Activated naive CD8-positive, alpha-beta T cell treated with anti-CD3 and anti-CD28 coated beads for 36 hours (primary cell): ENCODE data around the gene ABCB6. TPM values are rescaled to one million over a fixed set of nuclear protein-coding genes. Genes with fewer than 3 reads are reported as not detected.
A peak's percentile ranks its signal among the peaks of the same experiment; 100 is the strongest.

Source experiments
- DNase-seq: peaks from one replicate; pipeline ENCODE4 v3.0.0; 2021
- H3K27ac Mint-ChIP-seq: one replicate; pipeline ENCODE4 v1.8.0; 2022; ENCODE audit warnings: mild to moderate bottlenecking, moderate library complexity, mixed read lengths
- H3K27me3 Mint-ChIP-seq: one replicate; pipeline ENCODE4 v1.8.0; 2022; ENCODE audit warnings: mild to moderate bottlenecking, mixed read lengths
- H3K36me3 Mint-ChIP-seq: one replicate; pipeline ENCODE4 v1.8.0; 2021; ENCODE audit warnings: mild to moderate bottlenecking, mixed read lengths
- H3K4me1 Mint-ChIP-seq: one replicate; pipeline ENCODE4 v1.8.0; 2021; ENCODE audit warnings: mixed read lengths
- H3K4me3 Mint-ChIP-seq: one replicate; pipeline ENCODE4 v1.8.0; 2022; ENCODE audit warnings: mild to moderate bottlenecking, moderate library complexity, mixed read lengths
- H3K9me3 Mint-ChIP-seq: one replicate; pipeline ENCODE4 v1.8.0; 2022; ENCODE audit warnings: mixed read lengths
- total RNA-seq, 2 experiments: library from RNA; stranded (reverse); gene quantifications; one replicate each; pipeline ENCODE4 v1.2.3, GENCODE V29; 2021

Gene ABCB6
- total RNA-seq, 2 experiments from 2014 or later: 20.4 to 21.3 TPM

DNA sequence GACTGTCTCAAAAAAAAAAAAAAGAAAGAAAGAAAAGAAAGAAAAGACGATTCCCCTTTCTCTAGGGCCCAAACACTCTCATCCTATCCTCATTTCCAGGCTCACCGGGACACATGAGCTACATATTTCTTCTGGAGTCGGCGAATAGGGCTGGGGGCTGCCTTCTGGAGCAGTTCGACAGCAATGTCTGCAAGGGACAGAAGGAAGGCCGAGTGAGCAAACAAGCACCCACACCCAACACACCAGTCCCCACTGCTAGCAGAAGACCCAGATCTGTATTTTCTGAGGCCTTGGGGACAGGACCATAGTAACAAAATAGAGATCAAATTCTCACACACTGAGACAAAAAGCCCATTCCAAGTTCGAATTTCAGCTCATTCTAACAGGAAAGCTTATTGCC is 43.3 kb downstream of the ABCB6 start:
- DNase-seq: no peak
- H3K27me3 Mint-ChIP-seq: no peaks in the 10 kb centered on the region
- peaks cover 44% of the 10 kb centered on the region for H3K4me1 Mint-ChIP-seq
- peaks cover 10% of the 10 kb centered on the region for H3K36me3 Mint-ChIP-seq
- H3K9me3 Mint-ChIP-seq: no peaks in the 10 kb centered on the region
- peak overlapping the region; percentile 90 for H3K4me3 Mint-ChIP-seq
- H3K27ac Mint-ChIP-seq: peak overlapping the region; percentile 81

DNA sequence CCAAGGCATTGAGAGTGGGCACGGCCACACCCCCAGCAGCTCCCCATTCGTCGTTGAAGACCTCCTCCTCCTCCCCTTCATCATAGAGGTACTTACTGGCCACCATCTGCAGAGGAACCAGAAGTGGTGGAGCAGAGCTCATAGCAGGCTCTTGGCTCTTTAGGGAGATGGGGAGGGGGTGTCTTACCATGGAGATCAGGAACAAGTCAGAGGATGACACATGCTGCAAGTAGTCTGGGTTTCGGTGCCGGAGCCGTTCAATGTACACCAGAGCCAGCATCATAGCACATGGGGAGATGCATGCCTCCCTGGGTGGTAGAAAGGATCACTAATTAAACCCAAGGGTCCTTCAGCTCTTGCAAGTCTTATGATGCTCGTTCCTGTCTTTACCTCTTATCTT is 44.0 kb downstream of the ABCB6 start:
- DNase-seq: no peak
- Mint-ChIP-seq H3K27me3 (no peaks in the 10 kb centered on the region), H3K36me3 (peaks cover 10% of the 10 kb centered on the region), H3K4me3 (no peak overlapping the region), H3K27ac (no peak overlapping the region), H3K9me3 (no peaks in the 10 kb centered on the region), H3K4me1 (peaks cover 41% of the 10 kb centered on the region)

DNA sequence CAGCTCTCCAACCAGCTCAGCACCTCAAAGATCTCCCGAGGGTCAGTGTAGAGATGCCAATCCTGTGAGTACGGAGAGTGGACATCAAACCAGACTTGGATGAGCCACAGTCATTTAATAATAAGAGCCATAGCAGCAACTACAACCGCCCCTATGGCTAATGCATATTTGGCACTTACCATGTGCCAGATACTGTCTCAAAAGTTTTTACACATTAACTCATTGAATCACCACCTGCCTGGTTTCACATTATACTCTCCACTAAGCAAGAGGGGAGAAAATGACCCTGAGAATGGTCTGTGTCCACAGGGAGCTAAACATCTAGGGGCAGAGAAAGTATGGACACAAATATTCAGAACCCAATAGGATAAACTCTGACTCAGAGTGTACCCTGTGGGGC is 44.6 kb downstream of the ABCB6 start:
- peaks cover 10% of the 10 kb centered on the region for H3K36me3 Mint-ChIP-seq
- peak overlapping the region; percentile 58 for H3K27ac Mint-ChIP-seq
- peaks cover 36% of the 10 kb centered on the region for H3K4me1 Mint-ChIP-seq
- H3K4me3 Mint-ChIP-seq: peak overlapping the region; percentile 55
- H3K27me3 Mint-ChIP-seq: no peaks in the 10 kb centered on the region
- no peaks in the 10 kb centered on the region for H3K9me3 Mint-ChIP-seq
- DNase-seq: no peak

DNA sequence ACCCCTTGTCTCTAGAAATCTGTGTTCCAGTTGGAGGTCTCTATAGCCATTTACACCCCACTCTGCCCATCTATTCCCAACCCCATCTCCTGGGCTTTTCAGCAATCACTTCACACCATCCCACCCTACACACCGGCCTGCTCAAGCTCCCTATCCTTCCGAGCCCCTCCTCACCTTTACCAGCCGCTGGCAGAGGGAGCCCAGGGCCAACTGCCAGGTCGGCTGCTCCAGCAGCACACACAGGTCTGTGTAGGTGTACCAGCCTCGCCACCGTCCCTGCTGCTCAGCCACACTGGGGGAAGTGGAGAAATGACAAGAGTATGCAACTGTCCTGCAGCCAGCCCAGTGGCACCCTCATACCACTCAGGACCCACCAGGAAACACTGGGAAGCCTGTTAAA is 45.6 kb downstream of the ABCB6 start:
- H3K27me3 Mint-ChIP-seq: no peaks in the 10 kb centered on the region
- H3K4me3 Mint-ChIP-seq: no peak overlapping the region
- no peak overlapping the region for H3K27ac Mint-ChIP-seq
- H3K36me3 Mint-ChIP-seq: peaks cover 10% of the 10 kb centered on the region
- H3K9me3 Mint-ChIP-seq: no peaks in the 10 kb centered on the region
- H3K4me1 Mint-ChIP-seq: peaks cover 33% of the 10 kb centered on the region
- DNase-seq: no peak

DNA sequence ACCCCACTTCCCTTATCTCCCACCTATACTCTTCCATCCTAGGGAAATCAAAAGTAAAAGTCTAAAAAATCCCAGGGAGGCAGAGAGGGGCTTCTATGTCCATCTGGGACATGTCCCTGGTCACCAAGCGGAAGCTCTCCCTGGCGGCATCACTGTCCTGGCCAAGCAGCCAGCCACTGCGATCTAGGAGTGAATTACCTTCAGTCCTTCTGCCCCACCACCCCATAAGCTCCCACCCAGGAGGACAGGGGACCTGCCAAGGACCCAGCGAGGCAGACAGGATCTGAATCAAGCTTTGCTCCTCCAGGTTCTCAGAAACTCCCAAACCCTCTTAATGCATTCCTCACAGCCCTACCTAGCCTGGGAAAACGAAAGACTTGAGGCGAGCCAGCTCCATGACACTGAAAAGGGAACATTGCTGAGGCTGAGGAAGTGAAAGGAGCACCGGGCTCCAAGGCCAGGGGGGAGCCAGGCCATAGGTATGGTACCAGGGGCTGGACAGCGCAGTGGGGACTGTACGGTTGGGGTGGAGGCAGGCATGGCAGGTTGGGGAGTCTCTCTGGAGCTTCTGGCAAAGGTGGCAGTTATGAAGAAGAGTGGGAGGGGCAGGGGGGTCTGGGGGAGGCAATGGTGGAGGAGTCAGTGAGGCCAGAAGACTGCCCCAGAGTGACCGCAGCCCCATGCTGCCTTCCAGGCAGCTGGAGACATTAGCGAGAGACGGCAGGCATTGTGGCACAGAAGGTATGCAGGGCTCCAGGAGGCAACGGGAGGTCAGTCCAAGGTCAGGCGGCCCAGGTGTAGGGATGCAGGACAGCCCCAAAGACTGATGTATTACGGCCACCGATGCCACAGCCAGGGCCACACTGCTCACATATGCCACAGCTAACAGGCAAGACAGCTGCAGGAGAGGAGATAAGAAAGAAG is 46.3 kb downstream of the ABCB6 start:
- Mint-ChIP-seq H3K27me3 (no peaks in the 10 kb centered on the region), H3K9me3 (no peaks in the 10 kb centered on the region), H3K4me1 (peaks cover 31% of the 10 kb centered on the region), H3K27ac (no peak overlapping the region), H3K4me3 (no peak overlapping the region), H3K36me3 (peaks cover 10% of the 10 kb centered on the region)
- DNase-seq: no peak

DNA sequence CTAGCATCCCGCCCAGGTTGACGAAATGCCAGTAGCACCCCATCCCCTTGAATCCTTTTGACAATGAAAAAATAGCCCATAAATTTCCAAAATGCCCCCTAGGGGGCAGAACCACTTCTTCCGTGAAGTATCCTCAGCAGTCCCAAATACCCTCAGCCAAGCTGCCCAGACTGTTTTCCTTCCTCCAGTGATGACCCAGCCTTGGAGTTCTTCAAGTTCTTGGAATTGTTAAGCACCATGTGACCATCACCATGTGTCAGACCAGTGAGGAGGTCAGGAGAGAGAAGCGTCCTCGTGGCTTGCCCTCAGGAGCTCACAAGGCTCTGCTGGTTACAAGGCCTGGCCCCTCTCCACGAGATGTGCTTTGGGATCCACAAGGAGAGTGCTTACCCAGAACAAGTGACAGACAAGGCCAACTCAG is 47.5 kb downstream of the ABCB6 start:
- Mint-ChIP-seq H3K27ac (no peak overlapping the region), H3K36me3 (peaks cover 10% of the 10 kb centered on the region), H3K4me1 (peaks cover 31% of the 10 kb centered on the region), H3K9me3 (no peaks in the 10 kb centered on the region), H3K27me3 (no peaks in the 10 kb centered on the region), H3K4me3 (no peak overlapping the region)
- no peak for DNase-seq

DNA sequence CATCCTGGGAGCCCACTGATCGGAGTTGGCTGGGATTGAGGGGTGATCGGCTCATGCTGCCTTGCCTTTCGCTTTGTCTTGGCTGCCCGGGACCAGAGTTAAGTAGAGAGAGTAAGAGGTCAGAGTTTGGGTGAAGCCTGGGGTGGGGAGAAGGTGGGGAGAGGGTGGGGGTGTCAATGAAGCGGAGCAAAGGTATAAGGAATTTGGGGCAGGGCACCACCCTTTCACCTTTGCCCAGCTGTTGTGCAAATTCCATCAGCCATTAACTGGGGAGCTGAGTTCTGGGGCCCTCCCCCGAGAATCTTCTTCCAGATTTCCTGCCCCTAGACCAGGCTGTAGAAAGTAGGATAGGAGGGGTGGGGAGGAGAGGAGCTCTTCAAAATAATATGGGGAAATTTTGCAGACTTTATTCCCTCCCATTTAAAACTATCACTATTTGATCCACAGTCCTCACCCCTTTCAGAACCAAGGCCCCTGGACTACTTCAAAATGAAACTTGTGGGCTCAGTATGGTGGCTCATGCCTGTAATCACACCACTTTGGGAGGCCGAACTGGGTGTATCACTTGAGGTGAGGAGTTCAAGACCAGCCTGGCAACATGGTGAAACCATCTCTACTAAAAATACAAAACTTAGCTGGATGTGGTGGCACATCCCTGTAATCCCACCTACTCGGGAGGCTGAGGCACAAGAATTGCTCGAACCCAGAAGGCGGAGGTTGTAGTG is 48.7 kb downstream of the ABCB6 start, which contains the start of gene SLC23A3:
SLC23A3 (minus strand) TSS at position 100 of the 725 bp plus-strand sequence; CDS start at position 55, 45 bp downstream.
- DNase-seq: no peak
- no peak within 1 kb of the TSS for H3K27ac Mint-ChIP-seq
- H3K4me1 Mint-ChIP-seq: peaks cover 20% of the 10 kb centered on the region
- H3K9me3 Mint-ChIP-seq: no peaks in the 10 kb centered on the region
- H3K4me3 Mint-ChIP-seq: no peak within 1 kb of the TSS
- no peaks in the 10 kb centered on the region for H3K27me3 Mint-ChIP-seq
- H3K36me3 Mint-ChIP-seq: peaks cover 10% of the 10 kb centered on the region

DNA sequence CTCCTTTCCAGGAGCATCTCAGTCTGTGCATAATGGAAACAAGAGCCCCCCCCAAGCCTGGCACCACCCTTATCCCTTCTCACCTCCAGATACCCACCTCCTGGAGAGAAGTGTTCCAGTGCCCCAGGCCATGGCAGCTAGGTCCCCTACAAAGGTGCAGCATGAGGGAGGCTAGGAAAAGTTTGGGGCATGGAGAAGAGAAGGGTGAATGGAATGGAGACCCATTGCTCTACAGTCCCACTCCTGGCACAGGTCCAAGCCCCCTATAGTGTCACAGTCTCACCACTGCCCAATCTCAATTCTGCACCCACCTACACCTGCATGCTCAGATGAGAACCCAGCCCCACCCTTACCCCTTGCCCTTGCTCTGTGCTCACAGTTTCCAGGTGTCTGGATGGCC is 49.8 kb downstream of the ABCB6 start:
- H3K4me3 Mint-ChIP-seq: no peak overlapping the region
- H3K36me3 Mint-ChIP-seq: peaks cover 2% of the 10 kb centered on the region
- no peaks in the 10 kb centered on the region for H3K27me3 Mint-ChIP-seq
- peaks cover 9% of the 10 kb centered on the region for H3K4me1 Mint-ChIP-seq
- H3K9me3 Mint-ChIP-seq: no peaks in the 10 kb centered on the region
- no peak for DNase-seq
- H3K27ac Mint-ChIP-seq: no peak overlapping the region

DNA sequence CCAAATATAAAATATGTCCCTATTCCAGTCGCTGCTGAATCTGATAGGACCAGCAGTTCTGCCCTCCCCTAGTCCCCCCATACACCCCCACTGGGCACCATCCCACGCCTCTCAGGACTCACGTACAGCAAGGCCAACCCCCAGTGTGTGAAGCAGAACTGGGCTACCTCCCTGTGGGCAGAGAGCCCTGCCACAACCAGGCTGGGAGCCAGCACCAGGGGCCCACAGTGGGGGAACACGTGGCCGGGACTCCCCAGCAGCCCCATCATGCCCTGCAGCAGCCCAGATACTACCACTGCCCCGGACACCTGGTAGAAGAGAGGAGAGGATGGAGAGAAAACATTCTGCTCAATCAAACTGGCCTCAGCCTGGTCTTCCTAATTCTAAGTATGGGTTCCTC is 50.2 kb downstream of the ABCB6 start:
- Mint-ChIP-seq H3K27me3 (no peaks in the 10 kb centered on the region), H3K4me1 (peaks cover 8% of the 10 kb centered on the region), H3K36me3 (peaks cover 1% of the 10 kb centered on the region), H3K27ac (peak overlapping the region; percentile 19), H3K9me3 (no peaks in the 10 kb centered on the region), H3K4me3 (no peak overlapping the region)
- no peak for DNase-seq

DNA sequence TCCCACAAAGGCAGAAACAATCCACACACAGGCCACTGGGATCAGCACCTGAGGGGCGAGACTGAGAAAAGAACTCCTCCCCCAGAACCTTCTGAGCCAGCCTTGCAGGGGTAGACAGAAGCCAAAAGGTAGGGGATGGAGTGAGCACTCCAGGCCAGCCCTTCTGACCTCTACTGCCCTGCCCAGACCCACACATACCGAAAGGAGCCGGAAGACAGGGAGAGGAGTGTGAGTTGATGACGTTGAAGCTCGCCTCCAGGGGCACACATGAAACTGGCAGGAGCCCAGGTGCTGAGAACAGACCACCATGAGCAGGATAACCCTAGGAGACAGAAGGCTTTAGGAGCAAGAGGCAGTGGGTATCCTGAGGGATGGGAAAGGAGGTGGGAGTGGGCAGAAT is 50.8 kb downstream of the ABCB6 start:
- Mint-ChIP-seq H3K9me3 (no peaks in the 10 kb centered on the region), H3K4me3 (no peak overlapping the region), H3K4me1 (peaks cover 5% of the 10 kb centered on the region), H3K27ac (no peak overlapping the region), H3K27me3 (no peaks in the 10 kb centered on the region), H3K36me3 (peaks cover 1% of the 10 kb centered on the region)
- DNase-seq: no peak

DNA sequence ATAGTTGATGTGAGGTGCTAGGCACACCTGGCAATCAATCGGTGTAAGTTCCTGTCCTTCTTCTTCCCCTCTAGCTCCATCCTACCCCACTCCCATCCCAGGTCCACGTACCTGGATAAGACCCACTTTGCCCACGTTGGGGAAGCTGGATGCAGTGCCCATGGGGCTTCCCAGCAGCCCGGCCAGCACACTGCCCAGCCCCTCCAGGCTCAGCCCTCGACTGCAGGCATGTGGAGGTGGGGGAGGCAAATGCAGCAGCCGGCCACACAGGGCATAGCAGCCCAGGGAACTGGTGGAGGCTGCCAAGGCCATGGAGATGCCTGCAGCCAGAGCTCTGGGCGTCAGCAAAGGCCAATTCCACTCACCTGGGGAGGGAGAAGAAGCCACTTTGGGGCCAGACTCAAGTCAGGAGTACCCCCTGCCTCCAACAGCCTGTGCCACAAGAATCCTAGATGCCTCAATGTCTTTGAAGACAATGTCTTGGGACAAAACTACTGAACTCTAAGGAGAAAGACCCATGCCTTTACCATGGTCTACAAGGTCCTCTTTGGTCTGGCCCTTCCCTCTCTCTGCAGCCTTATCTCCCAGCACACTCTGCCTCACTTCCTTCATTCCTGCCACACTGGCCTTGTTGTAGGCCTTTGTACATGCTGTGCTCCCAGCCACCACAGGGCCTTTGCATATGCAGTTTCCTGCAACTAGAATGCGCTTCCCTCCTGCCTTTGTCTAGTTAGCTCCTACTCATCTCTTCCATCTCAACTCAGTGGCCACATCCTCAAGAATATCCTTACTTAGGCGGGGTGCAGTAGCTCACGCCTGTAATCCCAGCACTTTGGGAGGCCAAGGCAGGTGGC is 53.5 kb downstream of the ABCB6 start:
- H3K9me3 Mint-ChIP-seq: no peaks in the 10 kb centered on the region
- peaks cover 13% of the 10 kb centered on the region for H3K4me1 Mint-ChIP-seq
- DNase-seq: no peak
- no peak overlapping the region for H3K4me3 Mint-ChIP-seq
- H3K36me3 Mint-ChIP-seq: no peaks in the 10 kb centered on the region
- no peak overlapping the region for H3K27ac Mint-ChIP-seq
- no peaks in the 10 kb centered on the region for H3K27me3 Mint-ChIP-seq

DNA sequence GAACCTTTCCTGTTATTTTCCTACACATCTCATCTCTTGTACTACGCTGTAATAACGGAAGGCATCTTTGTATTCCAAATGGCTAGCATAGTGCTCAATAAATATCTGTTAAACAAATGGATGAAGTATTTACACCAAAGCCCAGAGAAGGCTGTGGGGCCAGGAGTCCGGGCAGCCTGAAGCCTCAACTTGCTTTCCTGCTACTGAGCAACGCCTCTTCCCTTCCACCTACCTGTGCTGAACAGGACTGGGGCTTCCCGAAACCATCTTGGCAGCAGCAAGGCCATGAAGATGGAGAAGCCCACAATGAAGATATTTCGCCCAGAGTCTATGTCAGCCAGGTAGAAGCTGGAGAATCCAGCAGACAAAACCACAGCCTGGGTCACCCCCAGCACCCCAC is 55.6 kb downstream of the ABCB6 start:
- H3K27ac Mint-ChIP-seq: no peak overlapping the region
- peaks cover 17% of the 10 kb centered on the region for H3K4me1 Mint-ChIP-seq
- no peak for DNase-seq
- no peaks in the 10 kb centered on the region for H3K27me3 Mint-ChIP-seq
- H3K36me3 Mint-ChIP-seq: no peaks in the 10 kb centered on the region
- H3K4me3 Mint-ChIP-seq: no peak overlapping the region
- H3K9me3 Mint-ChIP-seq: no peaks in the 10 kb centered on the region

DNA sequence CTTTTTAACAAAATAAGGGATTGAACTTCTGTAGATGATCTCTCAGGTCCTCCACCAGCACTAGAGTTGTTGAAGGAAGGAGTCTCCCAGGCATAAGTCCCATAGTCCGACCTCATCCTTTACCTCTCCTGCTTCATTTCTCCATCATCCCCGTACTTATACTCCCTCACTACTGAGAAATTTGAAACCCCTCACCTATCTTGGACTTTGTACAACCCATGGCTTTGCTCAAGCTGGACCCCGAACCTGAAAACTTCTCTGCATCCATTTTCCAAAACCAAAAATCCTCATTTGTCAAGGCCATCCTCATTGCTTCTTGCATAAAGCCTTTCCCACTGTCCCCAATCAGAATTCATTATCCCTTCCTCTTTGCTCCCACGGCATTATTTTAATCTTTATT is 57.7 kb downstream of the ABCB6 start:
- Mint-ChIP-seq H3K9me3 (no peaks in the 10 kb centered on the region), H3K27me3 (no peaks in the 10 kb centered on the region), H3K27ac (peak overlapping the region; percentile 94), H3K4me3 (peak overlapping the region; percentile 92), H3K36me3 (peaks cover 4% of the 10 kb centered on the region), H3K4me1 (peaks cover 17% of the 10 kb centered on the region)
- no peak for DNase-seq

DNA sequence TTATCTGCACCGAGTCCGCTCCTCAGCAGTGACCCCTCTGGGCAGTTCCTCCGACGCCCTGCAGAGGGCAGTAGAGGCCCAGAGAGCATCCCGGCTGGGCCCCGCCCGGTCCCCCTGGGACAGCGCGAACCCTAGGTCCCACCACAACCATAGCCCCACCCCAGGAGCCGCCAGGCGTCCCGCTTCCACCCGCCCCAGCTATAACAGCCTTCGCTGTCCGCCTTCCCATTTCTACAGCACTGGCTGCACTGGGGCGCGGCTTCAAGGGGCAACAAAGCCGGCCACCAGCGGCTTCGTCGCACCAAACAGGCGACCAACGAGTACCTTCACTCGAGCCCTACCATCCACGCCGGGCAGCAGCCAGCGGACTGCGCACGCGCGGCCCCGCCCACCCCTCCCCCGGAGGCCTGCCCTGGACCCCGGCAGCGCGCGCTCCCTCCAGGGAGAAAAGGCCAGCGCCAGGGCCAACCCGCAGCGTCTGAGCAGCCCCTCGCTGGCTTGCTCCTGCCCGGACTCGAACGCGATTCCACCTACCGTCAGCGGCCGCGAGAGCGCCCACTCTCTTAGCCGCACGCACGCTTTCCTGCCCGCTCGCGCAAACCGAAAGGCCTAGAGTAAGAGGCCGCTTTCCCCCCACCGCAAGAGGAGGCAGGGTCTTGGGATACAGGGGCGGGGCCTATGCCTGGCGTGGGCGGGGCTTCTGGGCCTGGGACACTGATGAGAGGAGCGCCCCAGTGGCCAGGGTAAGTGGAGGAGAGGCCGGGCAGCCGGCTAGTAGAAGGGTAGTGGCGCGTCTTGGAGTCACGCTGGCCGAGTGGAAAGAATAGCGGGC is 58.4 kb downstream of the ABCB6 start, which contains the start of gene NHEJ1:
NHEJ1 (minus strand) TSS at position 630 of the 832 bp plus-strand sequence. CDS start 2,453 bp downstream, outside the sequence.
- H3K9me3 Mint-ChIP-seq: no peaks in the 10 kb centered on the region
- peak within 1 kb of the TSS; percentile 94 for H3K27ac Mint-ChIP-seq
- no peaks in the 10 kb centered on the region for H3K27me3 Mint-ChIP-seq
- DNase-seq: peak; percentile 91
- peaks cover 4% of the 10 kb centered on the region for H3K36me3 Mint-ChIP-seq
- peak within 1 kb of the TSS; percentile 92 for H3K4me3 Mint-ChIP-seq
- H3K4me1 Mint-ChIP-seq: peaks cover 17% of the 10 kb centered on the region
